NCI-H510A (cell line): ENCODE data around the gene USP28.
A peak's percentile ranks its signal among the peaks of the same experiment; 100 is the strongest.
"Not testable (repeated sequence)": the region's sequence is repeated elsewhere in the genome, so short reads cannot be mapped to it uniquely, and the experiment has no call there.

Experiments used
- DNase-seq: peaks from one replicate; lab custom pipeline; 2025; lab: John Stamatoyannopoulos, UW

Gene USP28, protein sequence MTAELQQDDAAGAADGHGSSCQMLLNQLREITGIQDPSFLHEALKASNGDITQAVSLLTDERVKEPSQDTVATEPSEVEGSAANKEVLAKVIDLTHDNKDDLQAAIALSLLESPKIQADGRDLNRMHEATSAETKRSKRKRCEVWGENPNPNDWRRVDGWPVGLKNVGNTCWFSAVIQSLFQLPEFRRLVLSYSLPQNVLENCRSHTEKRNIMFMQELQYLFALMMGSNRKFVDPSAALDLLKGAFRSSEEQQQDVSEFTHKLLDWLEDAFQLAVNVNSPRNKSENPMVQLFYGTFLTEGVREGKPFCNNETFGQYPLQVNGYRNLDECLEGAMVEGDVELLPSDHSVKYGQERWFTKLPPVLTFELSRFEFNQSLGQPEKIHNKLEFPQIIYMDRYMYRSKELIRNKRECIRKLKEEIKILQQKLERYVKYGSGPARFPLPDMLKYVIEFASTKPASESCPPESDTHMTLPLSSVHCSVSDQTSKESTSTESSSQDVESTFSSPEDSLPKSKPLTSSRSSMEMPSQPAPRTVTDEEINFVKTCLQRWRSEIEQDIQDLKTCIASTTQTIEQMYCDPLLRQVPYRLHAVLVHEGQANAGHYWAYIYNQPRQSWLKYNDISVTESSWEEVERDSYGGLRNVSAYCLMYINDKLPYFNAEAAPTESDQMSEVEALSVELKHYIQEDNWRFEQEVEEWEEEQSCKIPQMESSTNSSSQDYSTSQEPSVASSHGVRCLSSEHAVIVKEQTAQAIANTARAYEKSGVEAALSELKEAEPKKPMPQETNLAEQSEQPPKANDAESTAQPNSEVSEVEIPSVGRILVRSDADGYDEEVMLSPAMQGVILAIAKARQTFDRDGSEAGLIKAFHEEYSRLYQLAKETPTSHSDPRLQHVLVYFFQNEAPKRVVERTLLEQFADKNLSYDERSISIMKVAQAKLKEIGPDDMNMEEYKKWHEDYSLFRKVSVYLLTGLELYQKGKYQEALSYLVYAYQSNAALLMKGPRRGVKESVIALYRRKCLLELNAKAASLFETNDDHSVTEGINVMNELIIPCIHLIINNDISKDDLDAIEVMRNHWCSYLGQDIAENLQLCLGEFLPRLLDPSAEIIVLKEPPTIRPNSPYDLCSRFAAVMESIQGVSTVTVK

DNA sequence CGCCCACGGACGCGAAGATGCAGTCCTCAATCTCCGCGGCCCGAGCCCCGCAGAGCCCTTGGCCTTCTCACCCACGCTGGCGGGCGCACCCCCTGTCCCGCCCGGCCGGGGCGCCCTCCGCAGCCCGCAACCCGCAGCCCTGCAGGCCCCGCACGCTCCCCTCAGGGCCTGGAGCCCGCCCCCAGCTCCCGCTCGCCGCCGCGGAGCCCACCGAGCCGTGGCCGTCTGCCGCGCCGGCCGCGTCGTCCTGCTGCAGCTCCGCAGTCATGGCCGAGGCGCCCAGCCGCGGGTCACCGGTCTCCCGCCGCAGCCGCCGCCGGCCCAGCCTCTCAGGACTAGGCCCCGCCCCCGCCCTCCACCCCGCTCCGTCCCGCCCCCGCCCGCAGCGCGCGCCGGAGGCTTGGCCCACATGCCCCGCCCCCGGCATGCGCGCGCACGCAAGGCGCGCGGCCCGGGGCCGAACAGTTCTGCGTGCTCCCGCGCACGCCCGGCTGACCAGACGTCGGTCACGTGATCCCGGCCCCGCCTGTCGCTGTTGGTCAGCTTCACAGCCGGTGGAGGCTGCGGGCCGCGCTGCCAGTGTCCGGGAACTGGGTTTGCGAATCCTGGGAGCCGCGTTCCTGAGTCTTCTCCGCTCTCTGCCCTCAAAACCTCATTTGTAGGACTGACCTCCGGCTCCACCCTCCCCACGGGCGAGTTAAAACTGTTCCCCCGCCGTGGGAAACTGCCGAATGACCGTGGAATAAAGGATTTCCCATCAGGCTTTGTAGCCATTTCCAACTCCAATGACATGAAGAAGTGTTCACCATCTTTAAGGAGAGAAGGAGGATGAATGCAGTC, at the start of gene USP28:
USP28 (minus strand) TSS at position 339 of the 840 bp plus-strand sequence; CDS start at position 268, 71 bp downstream.
- DNase-seq: peak; percentile 94

DNA sequence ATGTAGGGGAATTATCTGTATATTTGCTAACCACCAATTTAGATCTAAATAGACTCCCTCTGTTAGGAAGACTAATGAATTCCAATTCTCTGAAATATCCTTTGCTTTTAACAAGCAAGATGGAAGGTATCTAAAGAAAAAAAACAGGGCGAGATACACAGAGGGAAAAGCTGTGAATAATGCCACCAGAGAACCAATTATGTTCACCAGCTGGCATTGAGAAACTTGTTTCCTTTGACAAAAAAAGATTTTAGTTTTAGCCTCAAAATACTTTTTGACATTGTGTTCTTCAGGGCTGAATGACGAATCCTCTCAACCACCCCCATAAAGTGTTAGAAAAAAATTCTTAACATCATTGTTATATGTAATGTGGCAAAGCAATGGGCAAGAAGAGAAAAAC, 48.2 kb upstream of the USP28 start:
- no peak for DNase-seq

DNA sequence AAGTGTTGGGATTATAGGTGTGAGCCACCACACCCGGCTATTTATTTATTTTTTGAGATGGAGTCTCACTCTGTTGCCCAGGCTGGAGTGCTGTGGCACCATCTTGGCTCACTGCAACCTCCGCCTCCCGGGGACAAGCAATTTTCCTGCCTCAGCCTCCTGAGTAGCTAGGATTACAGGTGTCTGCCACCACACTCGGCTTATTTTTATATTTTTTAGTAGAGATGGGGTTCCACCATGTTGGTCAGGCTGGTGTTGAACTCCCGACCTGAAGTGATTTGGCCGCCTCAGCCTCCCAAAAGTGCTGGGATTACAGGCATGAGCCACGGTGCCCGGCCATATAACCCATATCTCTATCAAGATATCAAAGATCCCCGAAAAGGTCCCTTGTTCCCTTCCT, 36.1 kb upstream of the USP28 start:
- not testable (repeated sequence) for DNase-seq

DNA sequence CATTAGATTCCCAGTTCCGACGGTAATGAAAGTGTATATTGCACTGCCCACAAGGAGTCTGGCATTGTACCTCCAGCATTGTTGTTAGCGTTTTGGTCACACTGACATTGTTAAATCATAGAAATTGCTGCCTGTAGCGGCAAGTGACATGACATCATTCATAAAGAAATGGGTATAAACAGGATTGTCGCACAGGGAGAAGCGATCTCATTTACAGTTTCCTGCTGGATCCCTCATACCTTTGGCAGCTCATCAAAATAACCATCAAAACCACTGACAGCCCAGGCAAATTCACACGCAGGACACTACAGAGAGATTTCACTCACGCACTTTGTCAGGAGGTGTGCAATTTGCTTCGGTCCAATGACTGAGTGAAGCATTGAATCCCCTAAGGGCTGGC, 32.7 kb upstream of the USP28 start:
- DNase-seq: no peak

DNA sequence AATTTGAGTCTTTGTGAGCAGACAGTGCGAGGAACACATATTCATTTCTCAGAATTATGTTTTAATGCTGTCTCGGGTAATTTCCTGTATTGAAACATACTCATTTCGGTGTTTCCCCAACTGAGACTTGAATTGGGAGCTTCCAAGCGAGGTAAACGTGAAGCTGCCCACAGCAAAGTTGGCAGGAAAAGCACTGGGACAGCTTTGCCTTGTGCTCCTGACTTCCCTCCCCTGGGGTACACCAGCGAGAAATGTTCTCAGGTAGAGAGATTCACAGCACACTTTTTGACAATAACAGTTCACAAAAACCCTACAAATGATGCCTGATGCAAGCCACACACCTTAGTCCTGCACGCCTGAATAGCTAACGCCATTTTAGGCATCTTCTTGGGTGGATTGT, 32.3 kb upstream of the USP28 start:
- DNase-seq: no peak

DNA sequence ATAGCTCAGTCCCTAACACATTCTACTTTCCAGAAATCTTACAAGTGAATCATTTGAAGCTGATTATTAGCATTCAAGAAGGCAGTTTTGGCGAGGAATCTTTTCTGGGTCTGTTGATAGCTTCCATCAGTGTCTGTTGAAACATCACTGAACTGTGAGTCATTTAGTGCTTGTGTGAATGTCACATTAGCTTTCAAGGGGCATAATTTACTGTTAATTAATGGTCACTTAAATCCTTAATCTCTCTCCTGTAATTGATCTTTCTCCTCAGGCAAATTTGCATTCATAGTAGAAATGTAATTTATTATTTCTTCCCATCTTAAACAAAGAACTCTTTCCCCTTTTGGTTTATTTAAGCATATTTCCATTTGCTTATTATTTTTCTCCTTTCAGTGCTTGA, 31.8 kb upstream of the USP28 start:
- DNase-seq: no peak

DNA sequence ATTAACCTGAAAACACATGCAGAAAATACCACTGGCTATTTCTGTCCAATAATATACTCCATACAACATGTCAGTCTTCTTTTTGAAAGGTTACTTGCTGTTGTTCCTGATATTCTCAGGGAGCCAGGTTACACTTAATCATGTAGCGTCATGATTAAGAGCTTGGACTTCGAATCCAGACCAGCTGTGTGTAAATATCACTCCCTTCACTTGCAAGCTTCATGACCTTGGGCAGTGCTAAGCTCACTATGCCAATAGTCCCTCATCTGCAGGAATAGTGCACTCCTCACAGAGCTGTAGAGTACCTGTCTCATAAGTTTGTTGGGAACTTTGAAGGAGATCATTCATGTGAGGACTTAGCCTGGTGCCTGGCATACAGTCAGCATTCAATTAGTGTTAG, 31.1 kb upstream of the USP28 start:
- no peak for DNase-seq

DNA sequence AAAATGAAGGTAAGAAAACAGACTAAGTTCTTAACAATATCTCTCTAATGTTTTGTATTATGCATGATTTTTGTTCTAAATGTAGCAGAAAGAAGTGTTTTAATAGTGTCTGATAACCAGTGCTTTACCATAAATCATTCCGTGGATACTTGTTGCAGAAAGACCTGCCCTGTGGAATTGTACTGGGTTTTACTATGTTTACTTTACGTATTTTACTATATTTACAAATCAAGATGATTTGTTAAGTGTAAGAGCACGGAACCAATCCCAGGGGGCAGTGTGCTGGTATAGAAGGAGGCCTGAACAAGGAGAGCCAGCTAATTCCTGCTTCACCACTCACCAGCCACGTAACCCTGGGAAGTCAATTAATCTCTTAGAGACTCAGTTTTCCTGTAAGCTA, 30.7 kb upstream of the USP28 start:
- peak; percentile 41 for DNase-seq

DNA sequence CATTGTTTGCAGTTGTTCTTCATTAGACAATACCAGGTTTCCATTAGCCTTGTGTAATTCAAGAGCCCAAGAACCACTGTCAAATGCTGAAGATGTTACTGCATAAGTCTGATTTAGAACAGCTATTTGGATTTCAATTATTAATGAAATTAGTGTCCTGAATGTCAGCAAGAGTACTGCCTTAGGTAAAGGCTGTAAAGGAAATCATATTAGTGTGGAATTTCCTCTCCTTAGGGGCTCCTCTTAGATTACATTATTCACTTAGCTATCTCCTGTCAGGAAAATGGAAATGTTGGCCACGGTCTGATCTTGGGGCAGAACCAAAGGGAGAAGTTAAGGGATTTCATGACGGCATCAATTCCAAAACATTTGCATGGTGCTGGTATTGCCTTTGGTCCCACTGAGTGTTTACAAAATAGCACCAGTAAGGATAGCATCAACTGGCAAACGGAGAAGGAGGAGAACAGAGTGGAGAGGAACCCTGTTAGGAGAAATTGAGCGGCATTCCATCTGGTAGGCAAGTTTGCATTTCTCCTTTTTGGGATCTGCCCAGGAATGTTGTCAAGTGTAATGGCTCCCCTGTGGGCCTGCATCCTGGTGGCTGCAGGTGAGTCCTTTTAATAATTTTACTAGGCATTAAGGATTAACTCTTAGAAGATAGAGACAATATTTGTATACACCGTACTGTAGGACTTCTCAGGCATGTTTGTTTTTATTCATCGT, 29.2 kb upstream of the USP28 start, which contains the start of gene HTR3B:
HTR3B (plus strand) TSS at position 418 of the 723 bp plus-strand sequence; CDS start at position 556, 138 bp downstream.
- DNase-seq: no peak

DNA sequence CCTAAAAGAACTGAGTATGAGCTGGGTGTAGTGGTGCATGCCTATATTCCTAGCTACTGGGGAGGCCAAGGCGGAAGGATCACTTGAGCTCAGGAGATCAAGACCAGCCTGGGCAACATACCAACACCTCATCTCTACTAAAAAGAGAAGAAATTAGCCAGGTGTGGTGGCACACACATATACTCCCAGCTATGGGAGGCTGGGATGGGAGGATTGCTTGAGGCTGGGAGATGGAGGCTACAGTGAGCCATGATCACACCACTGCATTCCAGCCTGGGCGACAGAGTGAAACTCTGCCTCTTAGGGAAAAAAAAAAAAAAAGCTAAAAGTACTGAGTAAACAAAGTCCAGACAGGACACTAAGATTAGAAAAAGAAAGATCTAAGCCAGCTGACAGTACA, 25.8 kb upstream of the USP28 start:
- no peak for DNase-seq

DNA sequence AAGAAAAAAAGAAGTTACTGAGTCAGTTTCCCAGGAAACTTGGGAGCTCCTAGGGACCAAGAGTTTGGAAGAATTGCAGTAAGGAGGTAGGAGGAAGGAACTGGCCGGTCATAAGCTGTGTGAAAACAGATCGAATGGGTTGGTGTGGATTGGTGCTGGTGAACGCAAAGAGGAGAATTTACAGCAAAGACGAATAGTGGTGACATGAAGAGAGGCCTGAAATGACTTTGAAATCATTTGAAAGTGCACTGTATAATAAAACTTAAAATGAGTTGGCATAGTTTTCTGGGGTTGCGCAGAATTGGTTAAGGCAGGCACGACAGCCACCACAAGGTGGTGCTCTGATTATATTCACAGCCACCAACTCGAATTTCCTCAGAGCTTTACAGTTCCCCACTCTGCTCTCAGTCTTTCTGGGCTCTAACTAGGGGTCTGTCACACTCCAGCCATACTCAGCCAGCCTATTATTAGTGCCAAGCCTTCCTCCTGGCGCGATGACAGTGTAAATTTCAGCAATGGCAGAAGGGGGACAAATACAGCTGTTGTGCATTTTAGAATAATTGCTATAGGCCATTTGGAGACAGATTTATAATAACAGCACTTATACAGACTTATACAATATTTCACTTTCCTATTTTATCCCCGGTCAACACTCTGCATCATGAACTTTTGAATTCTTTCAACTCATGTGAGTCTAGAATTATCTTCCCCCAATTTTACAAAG, 20.9 kb upstream of the USP28 start:
- no peak for DNase-seq

DNA sequence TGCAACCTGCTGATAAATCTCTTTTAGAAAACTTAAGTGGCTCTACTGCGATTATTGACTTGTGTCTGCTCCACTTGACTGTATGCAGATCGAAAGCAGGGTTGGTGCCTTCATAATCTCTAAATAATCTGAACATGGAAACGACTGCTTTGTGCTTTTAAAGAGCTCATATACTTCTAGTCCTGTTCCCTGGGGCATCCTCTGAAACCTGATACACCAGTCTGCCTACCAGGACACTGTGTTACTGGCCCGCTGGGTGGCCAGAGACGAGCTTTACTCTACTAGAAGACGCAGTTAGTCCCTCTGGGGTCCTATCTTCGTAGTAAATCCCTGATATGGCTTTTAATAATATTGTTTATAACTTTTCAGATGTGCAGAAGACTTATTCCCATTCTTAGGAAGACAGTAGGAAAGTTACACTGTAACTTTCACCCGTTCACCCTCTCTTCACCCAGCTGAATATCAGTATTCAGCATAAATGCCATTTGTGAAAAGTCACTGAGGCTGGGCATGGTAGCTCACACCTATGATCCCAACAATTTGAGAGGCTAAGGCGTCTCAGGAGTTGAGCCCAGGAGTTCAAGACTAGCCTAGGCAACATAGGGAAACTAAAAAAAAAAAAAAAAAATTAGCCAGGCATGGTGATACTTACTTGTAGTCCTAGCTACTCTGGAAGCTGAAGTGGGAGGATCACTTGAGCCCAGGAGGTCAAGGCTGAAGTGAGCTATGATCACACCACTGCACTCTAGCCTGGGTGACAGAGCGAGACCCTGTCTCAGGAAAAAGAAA, 20.2 kb upstream of the USP28 start:
- DNase-seq: no peak

DNA sequence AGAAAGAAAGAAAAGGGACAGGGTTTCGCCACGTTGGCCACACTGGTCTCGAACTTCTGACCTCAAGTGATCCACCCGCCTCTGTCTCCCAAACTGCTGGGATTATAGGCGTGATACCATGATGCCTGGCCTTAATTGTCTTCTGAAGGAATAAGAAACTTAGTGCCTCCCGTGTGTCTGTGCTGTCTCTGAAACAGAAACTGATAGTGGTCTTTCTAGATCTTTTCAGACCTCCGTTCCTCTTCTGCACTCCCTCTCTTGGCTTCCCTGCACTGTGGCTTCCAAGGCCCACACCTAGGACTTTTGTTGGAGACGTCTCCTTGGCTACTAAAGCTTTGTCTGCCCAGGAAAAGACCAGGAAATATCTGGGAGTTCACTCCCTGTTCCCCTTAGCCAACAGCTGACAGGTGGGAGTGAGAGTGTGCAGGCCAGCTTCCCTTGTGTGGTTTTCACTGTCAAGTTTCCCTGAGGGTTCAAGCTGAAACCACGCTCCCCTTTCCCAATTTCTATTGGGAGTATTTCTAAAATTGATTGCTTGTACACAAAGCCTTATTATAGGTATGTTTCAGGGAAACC, 19.1 kb upstream of the USP28 start:
- DNase-seq: no peak

DNA sequence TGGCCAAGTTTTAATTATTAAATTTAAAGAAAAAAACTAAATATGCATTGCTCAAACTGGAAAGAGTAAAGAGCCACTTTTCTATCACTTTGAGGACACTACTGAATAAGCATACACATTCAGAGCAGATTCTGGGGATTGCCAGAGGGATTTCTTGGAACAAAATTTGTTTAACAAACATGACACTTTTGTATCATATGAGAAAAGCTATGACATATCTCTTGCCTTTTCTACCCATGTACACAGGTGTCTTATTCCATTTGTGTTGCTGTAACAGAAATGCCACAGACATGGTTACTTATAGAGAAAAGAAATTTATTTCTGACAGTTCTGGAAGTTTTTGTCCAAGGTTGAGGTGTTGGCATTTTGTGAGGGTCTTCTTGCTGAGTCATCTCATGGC, 13.5 kb upstream of the USP28 start:
- DNase-seq: no peak

DNA sequence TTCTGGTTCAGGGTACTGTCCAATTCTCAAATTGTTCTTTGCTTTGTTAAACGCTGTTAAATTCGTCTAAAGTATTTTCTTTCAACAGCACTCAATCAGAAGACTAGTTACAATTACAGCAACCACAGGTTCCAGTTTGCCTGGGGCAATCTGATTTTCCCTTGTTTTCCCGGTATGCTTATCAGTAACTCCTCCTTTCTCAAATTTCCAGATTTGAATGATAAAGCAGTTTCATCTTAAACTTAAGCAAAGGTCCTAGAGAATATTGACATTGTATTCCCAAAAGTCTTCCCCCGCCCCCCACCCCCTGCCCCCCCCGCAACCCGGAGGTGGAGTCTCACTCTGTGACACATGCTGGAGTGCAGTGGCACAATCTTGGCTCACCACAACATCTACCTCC, 10.5 kb upstream of the USP28 start:
- no peak for DNase-seq

DNA sequence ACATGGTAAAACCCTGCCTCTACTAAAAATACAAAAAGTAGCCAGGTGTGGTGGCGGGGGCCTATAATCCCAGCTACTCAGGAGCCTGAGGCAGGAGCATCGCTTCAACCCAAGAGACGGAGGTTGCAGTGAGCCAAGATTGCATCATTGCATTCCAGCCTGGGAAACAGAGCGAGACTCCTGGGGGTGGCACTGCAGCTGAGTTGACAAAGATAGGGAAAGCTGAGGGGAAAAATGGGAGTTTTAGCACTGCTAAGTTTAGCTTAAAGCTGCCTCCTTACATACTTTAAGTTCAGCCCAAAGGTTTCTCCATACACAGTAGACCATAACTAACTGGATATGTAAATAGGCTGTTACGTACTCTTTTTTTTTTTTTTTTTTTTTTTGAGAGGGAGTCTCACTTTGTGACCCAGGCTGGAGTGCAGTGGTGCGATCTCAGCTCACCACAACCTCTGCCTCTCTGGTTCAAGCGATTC, 9.0 kb upstream of the USP28 start:
- DNase-seq: no peak

DNA sequence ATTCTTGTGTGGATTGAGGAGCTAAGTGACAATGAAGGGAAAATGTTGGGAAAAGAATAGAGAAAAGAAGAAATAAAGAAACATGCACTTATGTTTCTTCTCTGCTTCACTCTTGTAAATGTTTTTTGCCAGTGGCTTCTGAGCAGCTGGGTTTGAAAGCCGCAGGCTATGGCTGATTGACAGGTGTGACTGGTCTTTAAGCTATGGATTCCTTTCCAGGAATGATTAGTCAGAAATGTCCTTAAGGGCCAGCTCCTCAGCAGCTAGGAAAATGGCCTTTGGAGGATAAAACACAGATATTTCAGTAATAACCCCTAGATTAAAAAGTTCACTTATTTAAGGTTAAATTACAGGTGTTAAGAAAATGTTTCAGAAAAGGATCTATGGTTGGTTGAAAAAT, 6.5 kb upstream of the USP28 start:
- DNase-seq: no peak

DNA sequence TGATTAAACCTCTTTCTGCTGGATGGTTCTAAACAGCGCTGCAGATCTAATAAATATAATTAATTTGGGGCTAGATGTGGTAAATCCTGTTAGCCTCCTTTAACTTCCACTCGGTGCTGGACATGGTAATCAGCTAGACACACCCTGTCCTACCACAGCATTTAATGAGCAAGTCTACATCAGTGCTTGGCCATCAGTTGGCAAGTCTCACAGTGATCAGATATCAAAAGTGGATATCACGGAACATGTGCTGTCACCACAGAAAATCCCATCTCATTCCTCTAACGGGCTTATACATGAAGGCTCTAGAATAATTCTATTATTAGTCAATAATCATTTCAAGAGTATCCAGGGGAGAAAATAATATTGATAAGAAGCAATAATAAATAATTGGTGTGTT, 5.6 kb upstream of the USP28 start:
- DNase-seq: no peak

DNA sequence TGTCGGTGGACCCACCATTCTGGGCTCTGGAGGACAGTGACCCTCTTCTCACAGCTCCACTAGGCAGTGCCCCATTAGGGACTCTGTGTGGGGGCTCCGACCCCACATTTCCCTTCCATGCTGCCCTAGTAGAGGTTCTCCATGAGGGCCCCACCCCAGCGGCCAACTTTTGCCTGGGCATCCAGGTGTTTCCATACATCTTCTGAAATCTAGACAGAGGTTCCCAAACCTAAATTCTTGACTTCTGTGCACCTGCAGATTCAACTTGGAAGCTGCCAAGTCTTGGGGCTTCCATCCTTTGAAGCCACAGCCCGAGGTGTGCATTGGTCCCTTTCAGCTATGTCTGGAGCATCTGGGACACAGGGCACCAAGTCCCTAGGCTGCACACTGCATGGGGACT, 4.1 kb upstream of the USP28 start:
- not testable (repeated sequence) for DNase-seq
